Bone marrow (tissue), 2 donors: ENCODE results near the gene THRAP3.

ENCODE experiments used
- DNase-seq, 2 donors: peaks; one replicate each; lab custom pipeline; 2025; lab: John Stamatoyannopoulos, UW

THRAP3 gene

DNA sequence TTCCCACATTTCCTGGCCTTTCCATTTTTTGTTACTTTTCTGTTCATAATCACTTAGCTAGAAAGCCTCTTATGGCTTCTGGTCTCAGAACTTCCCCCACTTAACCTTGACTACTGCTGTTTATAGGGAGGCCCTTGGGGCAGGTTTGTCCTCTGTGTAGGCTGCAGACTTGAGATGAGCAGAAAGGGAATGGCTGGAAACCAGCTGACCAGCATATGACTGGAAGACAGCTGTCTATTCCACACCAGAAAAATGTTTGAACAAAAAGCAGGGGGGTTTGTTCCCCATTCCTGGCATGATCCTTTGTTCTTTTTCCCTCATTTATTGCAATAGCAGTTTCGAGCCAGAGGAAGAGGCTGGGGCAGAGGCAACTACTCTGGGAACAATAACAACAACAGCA lies 77.0 kb downstream of the THRAP3 start:
- no peak for DNase-seq

DNA sequence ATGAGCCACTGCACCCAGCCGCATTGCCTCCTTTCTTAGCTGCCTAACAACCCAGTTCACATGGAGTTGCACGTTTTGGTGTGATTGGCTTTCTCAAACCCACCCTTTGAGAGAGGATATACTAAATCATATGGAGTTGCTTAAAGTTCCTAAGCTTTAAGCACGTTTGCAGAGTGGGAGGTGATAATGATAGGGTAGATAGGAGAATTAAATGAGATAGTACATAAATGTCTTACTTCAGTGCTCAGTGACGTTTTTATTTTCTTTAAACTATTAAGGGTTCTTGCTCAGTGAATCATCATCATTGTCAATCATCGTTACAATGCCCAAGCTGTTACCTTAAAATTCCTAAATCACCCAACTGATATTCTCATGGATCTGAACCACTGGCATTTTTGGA lies 79.0 kb downstream of the THRAP3 start:
- DNase-seq = no peak

DNA sequence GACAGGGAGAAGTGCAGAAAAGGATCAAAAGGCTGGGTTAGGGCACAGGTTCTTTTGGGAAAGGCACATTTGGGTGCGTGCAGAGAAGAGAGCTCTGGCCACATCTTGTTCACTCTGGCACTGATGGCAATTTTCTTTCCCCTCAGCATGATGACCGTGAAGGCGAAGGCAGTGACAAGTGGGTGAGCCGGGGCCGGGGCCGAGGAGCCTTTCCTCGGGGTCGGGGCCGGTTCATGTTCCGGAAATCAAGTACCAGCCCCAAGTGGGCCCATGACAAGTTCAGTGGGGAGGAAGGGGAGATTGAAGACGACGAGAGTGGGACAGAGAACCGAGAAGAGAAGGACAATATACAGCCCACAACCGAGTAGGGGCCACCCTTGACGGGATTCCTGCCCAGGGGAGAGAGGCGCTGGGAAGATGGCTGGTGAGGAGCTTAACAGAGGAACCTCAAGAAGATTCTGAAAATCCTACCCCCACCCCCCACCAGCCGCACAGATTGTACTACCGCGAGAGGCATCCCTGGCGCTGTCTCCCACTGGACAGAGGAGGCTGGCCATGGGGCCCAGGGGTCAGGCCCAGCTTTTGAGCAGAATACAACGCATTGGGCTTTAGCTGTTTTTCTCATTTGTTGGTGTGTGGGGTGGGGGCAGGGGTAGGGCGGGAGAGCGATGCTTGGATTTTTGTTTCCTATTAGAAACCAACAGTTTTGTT lies 79.6 kb downstream of the THRAP3 start:
- DNase-seq = no peak

DNA sequence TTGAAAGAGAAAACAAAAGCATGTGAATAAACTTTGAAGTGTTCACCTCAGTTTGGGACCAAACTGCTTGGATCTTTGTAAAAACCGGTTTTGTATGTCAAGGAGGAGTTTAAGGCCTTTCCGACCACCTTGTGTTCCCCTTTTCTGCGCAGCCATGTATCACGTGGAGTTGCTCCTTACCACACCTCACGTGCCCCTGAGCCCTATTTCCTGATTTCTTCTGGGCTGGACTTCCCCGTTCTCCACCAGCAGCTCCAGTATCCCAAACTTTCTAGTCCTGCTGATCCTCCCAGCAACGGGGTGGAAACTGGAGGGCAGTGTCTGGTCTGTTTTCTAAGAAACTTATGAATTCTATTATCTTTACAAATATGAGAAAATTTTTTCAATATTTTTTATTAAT lies 80.3 kb downstream of the THRAP3 start:
- DNase-seq = no peak

DNA sequence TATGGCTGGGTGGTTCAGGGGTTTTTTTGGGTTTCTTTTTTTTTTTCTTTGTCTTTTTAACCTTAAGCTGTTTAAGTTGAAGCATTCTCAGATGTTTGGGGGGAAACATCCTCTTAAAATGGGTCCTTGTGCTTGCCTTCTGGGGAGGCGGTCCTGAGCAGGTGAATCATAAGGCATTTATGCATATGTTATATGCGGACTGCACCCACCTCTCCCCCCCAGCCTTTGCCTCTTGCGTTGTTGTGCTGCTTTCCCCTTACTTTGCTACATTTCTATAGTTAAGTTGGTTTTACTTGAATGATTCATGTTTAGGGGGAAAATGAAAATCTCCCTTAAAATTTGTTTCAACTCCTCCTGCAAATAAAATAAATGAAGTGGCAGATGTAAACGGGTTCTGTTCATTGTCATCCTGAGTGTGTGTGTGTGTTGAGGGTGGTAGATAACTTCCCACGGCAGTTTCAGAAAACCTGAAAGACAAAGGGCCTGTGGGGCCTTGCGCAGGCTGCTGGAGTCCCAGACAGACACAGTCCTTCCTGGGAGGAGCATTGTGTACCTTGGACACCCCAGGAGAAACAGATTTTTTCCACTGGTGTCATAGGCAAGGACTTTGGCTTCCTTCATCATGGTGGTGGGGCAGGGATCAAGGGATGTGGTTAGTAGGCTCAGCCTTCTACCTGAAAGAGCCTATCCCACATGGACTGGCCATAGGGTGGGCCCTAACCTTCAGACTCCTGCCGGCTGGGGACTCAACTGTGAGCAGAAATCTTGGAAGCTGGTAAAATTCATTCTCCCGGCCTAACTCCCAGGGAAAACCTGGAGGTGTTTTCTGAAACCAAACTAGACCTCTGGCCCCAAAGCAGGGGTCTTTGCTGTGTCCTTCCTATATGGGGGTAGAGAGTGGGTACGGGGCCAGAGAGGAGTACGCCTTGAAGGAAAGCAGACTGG lies 81.0 kb downstream of the THRAP3 start:
- DNase-seq = no peak

DNA sequence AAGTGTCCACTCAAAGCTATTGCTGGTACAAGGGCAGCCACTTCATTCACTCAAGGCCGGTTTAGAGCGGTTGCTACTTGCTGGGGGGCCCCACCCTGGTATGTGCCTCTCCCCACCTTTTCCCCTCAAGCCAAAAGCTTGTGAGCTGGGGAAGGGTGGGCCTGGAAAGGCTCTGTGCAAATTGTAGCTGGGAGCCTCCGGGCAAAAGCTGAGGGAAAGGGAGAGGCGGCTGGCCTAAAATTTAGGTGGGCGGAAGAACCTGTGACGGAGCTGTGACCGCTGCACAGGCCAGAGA lies 81.6 kb downstream of the THRAP3 start:
- DNase-seq = no peak

DNA sequence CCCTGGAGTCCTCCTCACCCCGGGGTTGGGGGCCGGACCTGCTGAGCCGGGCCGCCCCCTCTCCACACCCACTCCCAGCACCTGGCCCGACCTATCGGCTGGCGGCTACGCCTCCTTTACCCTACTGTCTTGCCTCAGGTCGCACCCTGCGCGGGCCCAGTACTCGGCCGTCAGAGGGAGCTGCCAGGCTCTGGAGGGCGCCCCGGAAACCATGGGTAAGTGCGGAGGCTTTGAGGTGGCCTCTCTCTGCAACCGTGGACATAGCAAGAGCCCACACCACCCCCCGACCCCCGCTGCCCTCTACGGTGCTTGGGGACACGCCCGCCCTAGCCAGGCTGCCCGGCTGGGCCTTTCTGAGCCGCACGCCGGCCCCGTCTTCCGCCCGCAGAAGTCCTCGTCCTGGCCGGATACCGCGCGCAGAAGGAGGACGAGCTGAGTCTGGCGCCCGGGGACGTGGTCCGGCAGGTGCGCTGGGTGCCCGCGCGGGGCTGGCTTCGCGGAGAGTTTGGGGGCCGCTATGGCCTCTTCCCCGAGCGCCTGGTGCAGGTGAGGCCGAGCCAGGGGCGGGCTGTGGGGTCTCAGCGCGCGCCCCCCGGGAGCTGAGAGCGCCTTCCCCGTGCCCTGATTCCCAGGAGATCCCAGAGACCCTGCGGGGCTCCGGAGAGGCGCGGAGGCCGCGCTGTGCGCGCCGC lies 82.1 kb downstream of the THRAP3 start, which contains the start of gene SH3D21:
Gene SH3D21 (plus strand): TSS at position 159 of the 692 bp plus-strand sequence. CDS start 53 bp downstream, at position 212.
- peak in 1 of 2 donors; percentile 61 for DNase-seq

DNA sequence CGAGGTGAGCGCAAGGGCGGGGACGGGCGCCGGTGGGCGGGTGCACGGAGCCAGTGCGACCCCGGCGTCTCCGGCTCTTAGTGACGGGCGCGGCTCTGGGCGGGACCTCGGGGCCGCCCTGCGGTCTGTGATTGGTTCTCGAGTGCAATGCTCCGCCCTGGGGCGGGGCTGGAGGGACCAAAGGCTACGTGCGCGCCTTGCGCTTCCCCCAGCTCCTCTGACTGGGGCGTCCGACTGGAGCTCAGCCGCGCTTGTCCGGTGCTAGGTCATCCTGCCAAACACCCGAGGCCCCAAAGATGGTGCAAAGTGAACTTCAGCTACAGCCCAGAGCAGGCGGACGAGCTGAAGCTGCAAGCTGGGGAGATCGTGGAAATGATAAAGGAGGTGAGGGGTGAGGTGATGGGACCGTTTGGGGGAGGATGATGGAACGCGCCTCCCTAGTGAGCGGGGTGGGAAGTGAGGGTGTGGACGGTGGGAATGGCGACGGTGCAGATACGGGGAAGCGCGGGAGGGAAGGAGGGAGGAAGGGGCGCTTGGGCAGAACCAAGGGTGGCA lies 82.7 kb downstream of the THRAP3 start:
- peak; percentile 67 to 80 for DNase-seq

DNA sequence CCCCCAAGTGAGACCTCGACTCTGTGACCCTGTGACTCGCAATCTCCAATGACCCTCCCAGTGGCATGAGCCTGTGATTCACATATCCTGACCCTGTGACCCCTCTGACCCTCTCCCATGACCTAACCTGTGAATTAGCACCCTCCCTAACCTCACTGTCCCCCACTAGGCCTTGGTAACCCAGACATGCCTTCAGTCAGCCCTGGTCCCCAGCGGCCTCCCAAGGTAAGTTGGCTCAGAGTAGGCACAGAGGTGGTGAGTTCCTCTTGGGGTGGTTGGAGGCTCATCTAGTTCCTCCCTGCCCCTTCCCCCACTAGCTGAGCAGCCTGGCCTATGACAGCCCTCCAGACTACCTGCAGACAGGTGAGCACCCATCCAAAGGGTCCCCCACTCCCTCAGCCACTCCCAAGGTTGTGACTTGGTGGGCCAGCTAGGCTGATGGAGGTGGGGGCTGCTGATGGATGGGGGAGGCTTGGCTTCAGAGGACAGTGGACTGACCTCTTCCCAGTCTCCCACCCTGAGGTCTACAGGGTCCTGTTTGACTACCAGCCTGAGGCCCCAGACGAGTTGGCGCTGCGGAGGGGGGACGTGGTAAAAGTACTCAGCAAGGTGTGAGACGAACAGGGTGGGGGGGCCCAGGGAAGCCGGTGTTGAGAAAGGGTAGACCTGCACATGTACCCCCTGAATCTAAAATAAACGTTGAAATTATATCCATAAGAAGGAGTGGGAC lies 83.5 kb downstream of the THRAP3 start:
- no peak for DNase-seq

DNA sequence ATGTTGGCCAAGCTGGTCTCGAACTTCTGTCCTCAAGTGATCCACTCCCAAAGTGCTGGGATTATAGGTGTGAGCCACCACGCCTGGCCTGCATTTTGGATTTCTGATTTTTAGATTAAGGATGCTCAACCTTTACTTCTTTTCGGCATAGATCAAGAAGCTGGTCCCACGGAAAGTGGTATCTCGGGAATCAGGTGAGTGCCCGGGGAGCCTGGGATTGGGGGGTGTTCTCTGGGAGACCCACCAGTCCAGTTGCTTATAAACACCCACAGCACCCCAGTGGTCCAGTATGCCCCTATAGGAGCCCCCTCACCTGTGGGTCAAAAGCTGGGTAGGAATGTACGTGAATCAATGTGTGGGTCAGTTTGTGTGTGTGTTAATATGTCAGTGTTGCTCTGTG lies 85.2 kb downstream of the THRAP3 start:
- DNase-seq = no peak

DNA sequence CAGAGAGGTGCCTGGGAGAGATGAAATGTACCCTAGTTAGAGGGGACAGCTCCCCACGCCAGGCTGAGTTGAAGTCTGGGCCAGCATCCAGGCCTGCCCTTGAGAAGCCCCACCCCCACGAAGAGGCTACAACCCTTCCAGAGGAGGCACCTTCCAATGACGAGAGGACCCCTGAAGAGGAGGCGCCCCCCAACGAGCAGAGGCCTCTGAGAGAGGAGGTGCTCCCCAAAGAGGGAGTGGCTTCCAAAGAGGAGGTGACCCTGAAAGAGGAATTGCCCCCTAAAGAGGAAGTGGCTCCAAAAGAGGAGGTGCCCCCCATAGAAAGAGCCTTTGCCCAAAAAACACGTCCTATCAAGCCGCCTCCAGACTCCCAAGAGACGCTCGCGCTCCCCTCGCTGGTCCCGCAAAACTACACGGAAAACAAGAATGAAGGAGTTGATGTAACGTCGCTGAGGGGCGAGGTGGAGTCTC lies 96.1 kb downstream of the THRAP3 start:
- DNase-seq = peak in 1 of 2 donors; percentile 7

DNA sequence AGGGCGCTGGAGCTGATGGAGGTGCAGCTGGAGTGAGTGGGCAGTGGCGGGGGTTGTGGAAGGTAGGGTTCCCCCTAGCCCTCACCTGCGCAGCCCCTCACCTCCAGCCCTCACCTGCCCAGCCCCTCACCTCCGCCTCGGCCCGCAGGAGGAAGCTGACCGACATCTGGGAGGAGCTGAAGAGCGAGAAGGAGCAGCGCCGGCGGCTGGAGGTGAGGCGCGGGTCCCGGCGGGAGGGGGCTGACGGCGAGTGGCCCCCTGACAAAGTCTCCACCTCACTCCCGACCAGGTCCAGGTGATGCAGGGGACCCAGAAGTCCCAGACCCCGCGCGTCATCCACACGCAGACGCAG lies 96.5 kb downstream of the THRAP3 start:
- no peak for DNase-seq

DNA sequence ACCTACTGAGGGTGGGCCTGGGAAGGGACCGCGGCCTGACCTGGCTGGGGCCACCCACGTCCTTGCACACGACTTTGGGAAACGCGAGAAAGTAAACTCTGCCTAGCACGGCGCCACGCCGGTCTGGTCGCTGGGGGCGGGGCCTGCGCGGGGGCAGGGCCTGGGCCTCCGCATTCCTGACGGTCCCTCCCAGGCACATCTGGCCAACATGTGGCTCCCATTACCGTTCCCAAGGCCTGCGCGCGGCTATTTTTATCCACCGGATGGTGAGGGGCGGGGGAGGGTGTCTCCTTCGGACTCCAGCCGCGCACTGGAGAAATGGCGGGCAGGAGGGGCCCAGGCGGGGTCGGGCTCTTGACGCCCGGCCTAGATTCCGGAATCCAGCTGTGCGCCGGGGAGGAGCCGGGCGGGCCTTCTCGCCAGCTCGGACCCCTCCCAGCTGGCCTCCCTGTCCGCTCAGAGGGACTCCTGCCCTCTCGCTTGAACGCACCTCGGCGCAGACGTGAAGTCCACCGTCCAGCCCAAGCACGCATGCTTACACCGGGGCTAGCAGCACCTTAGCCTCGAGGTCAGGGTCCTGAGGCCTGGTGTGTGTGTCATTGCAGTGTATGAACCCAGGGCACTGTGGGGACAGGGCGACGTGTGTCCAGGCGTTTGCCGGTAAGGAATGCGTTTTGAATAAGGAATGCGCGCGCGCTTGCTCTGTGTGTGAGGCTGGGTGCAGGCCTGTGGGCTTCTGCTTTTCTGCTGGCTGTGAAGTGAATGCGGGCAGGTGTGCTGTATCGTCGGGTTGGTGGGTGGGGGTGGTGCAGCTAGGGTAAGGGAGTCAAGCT lies 97.1 kb downstream of the THRAP3 start:
- DNase-seq = no peak

DNA sequence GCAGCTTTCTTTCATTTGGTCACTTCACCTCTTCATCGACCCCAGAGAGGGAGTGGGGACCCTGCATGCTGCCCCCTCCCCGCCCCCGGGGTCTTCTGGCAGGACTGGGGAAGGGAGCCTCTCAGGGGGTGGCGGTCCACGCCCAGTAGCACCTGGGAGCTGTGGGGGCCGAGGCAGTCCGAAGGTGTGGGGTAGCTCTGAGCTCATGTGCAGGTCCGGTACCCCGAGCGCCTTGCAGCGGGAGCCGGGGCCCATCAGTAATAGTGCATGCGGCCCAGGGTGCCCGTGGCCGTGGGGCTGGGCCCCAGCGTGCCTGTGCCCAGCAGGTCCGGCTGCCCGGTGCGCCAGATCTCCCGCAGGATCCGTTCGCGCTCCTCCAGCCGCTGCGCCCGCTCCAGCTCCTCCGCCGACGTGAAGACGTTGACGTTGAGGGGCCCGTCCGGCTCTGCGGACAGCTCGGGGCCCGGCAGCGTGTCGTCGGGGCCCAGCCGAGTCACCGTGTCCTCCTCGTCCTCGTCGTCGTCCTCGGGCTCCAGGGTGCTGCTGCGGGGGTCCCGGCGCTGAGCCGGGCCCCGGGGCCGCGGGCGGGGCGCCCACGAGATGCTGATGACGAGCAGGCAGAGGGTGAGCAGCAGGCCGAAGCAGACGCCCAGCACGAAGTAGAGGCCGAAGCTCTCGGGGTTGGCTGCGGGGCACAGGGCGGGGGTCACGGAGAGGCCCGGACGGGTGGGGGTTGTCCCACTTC lies 98.0 kb downstream of the THRAP3 start:
- no peak for DNase-seq

DNA sequence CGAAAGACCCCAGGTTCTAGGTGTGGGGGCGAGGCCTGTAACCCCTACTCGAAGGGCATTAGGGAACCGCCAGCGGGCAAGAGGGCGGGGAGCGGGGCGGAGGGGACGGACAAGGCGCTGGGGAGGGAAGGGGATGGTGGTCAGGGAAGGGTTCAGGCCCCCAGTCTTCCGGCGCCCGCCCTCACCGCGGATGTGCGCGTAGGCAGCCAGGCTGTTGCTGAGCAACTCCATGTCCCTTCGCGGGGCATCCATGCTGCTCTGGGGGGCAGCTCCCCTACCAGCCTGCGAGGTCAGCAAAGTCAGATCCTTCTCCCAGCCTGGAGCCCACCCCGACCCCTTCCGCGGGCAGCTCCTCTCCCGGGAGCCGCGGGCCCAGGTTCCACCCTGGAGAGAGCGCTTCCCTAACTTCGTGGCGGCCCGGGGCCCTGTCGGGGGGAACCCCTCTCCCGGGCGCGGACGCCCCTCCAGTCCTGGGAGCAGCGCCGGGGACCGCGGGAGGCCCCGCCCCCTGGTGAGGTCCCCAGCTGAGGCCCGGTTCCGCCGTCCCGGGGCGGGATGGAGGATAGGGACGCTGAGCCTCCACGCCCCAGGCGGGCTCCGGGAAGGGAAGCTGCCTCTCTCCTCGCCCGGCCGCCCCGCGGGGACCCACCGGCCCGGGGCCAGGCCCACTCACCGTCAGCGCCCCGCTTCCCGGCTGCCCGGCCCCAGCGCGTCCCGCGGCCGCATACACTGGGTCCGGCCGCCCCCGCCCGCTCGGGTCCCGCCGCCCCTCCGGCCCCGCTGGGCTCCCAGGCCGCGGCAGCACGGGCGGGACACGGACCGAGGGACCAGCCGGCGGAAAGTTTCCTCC lies 98.8 kb downstream of the THRAP3 start:
- no peak for DNase-seq

DNA sequence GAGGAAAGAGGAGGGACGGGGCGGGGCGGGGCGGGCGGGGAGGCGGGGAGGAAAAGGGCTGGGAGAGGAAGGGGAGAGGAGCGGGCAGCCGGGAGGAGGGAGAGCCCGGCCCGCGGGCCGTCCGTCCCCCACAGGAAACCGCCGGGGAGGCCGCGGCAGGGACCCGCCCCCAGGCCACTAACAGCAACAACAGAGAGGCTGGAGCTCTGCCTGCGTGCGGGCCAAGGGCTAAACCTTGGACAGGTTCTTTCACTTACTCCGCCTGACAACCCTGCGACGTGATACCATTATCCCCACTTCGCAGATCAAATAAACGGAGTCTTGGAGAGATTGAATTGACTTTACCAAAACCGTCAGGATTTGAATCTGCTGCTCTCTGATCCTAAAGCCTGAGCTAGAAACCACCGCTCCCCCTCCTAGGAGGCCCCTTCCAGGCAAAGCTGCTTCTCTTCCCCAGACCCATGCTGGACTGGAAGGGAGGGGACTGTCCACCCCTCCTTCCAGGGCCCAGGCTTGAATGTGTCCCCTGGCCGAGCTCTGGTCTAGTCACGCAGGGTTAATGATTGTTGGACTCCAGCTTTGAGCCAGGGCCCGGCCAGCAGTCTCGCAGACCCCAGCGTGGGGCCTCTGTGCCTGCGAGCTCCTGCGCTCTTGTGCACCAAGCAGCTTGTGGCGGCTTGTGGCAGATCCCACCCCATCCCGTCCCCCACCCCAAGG lies 99.6 kb downstream of the THRAP3 start, which contains the start of gene EVA1B:
Gene EVA1B (minus strand): TSS at position 10 of the 717 bp plus-strand sequence. CDS start 608 bp downstream, outside the sequence.
- DNase-seq = peak in 1 of 2 donors; percentile 53

DNA sequence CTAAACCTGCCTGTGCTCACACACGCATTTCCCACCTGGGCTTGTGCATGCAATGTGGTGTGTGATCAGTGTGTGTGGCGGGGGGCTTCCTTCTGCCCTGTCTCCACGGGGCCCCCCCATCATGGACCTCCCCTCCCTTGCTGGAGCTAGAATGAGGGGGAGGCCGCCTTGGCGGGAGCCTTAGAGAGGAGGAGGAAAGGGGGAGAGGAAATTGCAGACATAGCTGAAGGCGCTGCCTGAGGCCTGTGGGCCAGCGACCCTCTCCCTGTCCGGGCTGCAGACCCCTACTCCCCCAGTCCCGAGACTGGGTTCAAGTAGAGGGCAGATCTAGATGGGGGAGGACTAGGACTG lies 100.1 kb downstream of the THRAP3 start:
- no peak for DNase-seq

DNA sequence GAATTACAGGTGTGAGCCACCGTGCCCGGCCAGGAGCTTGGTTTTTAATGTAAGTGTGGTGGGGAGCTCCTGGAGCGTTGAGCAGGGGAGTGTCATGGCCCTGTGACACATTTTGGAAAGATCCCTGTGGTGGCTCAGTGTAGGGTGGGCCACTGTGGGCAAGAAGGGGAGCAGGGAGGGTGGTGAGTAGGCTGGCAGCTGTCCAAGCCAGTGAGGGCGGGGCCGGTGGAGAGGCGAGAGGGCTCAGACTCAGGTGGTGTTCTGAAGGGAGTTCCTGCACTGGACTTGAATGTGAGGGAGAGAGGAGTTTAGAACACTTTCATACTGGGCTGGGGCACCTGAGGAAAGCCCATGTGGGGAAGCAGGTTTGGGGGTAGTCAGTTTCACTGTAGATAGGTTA lies 102.3 kb downstream of the THRAP3 start:
- no peak for DNase-seq
